Thymus (tissue), 11 donors: ENCODE results near the gene SULT1C4. TPM values are rescaled to one million over a fixed set of nuclear protein-coding genes. Genes with fewer than 3 reads are reported as not detected.

Experiments
- DNase-seq, 9 donors: peaks; one replicate each; pipeline ENCODE4 v3.0.0-alpha.2; 2013; ENCODE audit warnings: low spot score in 9 of 9, low read depth in 6 of 9, missing footprints in 1 of 9
- H3K27ac ChIP-seq, 2 donors: one replicate each; pipeline ENCODE4 v1.5.1; 2013; ENCODE audit warnings: control low read depth in 1 of 2, low read depth in 1 of 2, low read length in 1 of 2, mild to moderate bottlenecking in 1 of 2, moderate library complexity in 1 of 2
- H3K27me3 ChIP-seq, 2 donors: one replicate each; pipeline ENCODE4 v1.5.1; 2013; ENCODE audit warnings: low read length in 1 of 2; ENCODE audit not compliant: control insufficient read depth in 2 of 2, insufficient read depth in 1 of 2
- H3K36me3 ChIP-seq, 2 donors: one replicate each; pipeline ENCODE4 v1.5.1; 2013; ENCODE audit warnings: low read length in 1 of 2, mild to moderate bottlenecking in 1 of 2, moderate library complexity in 1 of 2; ENCODE audit not compliant: control insufficient read depth in 2 of 2, insufficient read depth in 2 of 2
- H3K4me1 ChIP-seq, 2 donors: one replicate each; pipeline ENCODE4 v1.5.1; 2013; ENCODE audit warnings: low read length in 2 of 2; ENCODE audit not compliant: control insufficient read depth in 2 of 2, insufficient read depth in 2 of 2
- H3K4me3 ChIP-seq, 2 donors: one replicate each; pipeline ENCODE4 v1.5.1; 2013; ENCODE audit warnings: low read length in 2 of 2, control low read depth in 1 of 2, mild to moderate bottlenecking in 1 of 2
- H3K9me3 ChIP-seq, 2 donors: one replicate each; pipeline ENCODE4 v1.5.1; 2013; ENCODE audit warnings: low read length in 1 of 2, mild to moderate bottlenecking in 1 of 2; ENCODE audit not compliant: control insufficient read depth in 2 of 2, insufficient read depth in 1 of 2
- WGBS: extraction: QIAGEN DNeasy Blood & Tissue Kit; methylation state at CpG from one replicate; pipeline ENCODE4 v1.1.7; 2013; 5-methylcytosine and 5-hydroxymethylcytosine counted together
- polyA plus RNA-seq: library from polyadenylated mRNA; stranded (reverse); fragments of 200-250 nt; gene quantifications from one replicate; pipeline ENCODE4 v1.2.3, GENCODE V29; 2013
- total RNA-seq: library from RNA; stranded (reverse); fragments of 120-200 nt; gene quantifications from one replicate; pipeline ENCODE4 v1.2.4, GENCODE V29; 2013
- donor health status: healthy.

The SULT1C4 gene
- total and polyA plus RNA-seq, 2 donors: 3.6 to 8.1 TPM

DNA sequence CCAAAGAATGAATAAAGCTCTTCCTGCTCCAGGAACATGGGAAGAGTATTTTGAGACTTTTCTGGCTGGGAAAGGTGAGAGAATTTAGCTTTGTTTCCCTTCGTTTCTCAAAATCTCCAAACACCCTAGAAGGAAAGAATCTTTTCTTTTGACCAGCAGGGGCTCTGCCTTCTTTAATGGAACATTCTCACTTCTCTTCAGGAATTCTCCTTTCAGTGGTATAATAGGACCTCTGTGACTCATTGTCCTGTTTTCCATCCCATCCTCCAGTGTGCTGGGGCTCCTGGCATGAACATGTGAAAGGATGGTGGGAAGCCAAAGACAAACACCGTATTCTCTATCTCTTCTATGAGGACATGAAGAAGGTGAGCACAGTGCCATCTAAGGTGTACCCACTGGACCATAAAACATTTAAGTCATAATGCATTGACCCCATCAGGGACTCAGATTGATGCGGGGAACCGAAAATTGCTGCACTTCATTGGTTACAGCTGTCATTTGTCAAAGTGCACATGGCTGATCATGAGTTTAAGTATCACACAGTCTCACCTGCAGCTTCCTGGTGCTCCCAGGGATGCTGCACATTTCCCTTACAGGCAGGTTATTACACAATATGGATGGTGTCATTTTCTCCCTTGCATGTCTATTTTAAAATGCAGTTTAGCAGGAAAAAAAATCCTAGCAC is 5.5 kb downstream of the SULT1C4 start:
- Histone ChIP-seq H3K36me3 (no peaks in the 10 kb centered on the region), H3K4me1 (peaks cover 0 to 4% of the 10 kb centered on the region in 2 donors), H3K27ac (no peak overlapping the region), H3K27me3 (no peaks in the 10 kb centered on the region), H3K9me3 (no peaks in the 10 kb centered on the region), H3K4me3 (no peak overlapping the region)
- no peak for DNase-seq
- 97% methylated on average over 4 of the region's 4 CpGs for WGBS

DNA sequence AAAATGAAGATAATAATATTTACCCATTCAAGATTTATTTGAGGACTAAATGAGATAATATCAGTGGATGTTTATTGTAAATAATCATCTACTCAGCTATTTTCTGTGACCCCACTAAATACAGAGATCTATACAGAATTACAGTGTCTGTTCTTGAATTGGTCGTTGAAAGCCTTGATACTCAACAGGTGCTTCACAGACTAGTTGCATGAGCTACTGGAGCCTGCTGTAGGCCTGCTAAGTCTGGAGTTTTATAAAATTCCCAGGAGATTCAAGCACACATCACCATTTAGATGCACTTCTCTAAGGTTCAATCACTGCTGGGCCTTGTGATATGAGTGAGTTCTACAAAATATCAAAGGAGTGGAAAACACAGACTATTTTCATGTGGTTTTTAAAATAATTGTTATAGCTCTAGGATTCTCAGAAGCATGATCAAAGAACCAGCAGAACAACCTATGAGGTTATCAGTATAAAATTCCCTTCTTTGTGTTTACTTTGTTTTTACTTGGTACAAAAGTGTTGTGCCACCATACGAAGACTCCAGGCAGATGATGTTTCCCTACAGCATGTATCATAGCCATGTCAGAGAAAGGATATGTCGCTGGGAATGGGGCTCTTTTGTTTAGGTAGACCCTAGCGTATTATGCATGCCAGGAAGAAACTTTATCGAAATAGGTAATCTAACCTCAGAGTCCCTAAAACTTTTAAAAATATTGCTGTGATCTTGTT is 7.1 kb downstream of the SULT1C4 start:
- H3K4me3 ChIP-seq: no peak overlapping the region
- no peaks in the 10 kb centered on the region for H3K9me3 ChIP-seq
- 96% methylated on average over 5 of the region's 5 CpGs for WGBS
- H3K36me3 ChIP-seq: no peaks in the 10 kb centered on the region
- H3K4me1 ChIP-seq: peaks cover 0 to 3% of the 10 kb centered on the region in 2 donors
- H3K27me3 ChIP-seq: no peaks in the 10 kb centered on the region
- no peak overlapping the region for H3K27ac ChIP-seq
- DNase-seq: no peak

DNA sequence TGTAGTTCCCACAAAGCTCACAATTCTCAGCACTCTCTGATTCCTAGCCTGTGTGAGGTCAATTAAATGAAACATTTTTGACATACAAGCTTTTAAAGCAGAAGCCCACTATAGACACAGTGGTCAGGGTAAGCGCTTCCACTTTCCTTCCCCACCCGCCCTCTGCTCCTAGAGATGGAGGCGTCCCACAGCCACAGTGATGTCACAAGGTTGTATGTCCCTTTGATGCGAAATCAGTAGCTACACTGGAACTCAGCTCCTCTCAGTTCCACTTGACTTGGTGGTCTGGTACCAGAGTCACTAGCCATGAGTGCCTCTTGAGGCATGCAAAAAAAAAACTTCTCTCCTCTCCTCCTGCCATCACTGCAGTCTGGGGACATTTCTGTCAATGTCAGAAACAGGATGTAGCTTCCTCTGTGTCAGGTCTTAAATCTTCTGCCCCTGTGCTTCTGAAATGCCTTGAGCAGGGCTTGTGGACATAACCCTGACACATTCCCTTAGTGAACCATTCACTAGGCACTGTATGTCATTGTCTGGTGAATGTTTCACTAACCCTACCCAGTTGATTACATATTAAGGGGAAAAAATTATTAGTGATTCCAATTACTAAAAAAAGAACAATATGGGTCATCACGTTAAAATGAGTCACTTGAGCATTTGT is 7.8 kb downstream of the SULT1C4 start:
- Histone ChIP-seq H3K4me1 (peaks cover 0 to 3% of the 10 kb centered on the region in 2 donors), H3K36me3 (no peaks in the 10 kb centered on the region), H3K27ac (no peak overlapping the region), H3K9me3 (no peaks in the 10 kb centered on the region), H3K27me3 (no peaks in the 10 kb centered on the region), H3K4me3 (no peak overlapping the region)
- WGBS: 90% methylated on average over 5 of the region's 5 CpGs
- DNase-seq: no peak

DNA sequence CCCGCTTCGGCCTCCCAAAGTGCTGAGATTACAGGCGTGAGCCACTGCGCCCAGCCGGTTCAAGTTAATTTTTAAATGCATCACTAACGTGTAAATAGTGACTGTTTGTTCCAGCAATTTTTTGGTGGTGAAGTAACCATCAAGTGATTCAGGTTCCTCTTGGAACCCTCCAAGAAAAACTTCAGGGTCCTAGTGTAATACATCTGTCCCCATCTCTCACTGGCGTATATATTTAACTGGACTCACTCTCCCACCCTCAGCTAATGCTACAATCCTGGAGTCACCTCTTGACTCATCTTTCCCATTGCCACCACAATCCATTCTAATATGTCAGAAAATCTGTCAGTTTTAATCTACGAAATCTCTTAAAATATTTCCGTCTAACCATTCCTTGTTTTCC is 10.3 kb downstream of the SULT1C4 start:
- 89% methylated on average over 9 of the region's 9 CpGs for WGBS
- Histone ChIP-seq H3K36me3 (no peaks in the 10 kb centered on the region), H3K4me3 (no peak overlapping the region), H3K4me1 (no peaks in the 10 kb centered on the region), H3K9me3 (no peaks in the 10 kb centered on the region), H3K27me3 (no peaks in the 10 kb centered on the region), H3K27ac (no peak overlapping the region)
- no peak for DNase-seq

DNA sequence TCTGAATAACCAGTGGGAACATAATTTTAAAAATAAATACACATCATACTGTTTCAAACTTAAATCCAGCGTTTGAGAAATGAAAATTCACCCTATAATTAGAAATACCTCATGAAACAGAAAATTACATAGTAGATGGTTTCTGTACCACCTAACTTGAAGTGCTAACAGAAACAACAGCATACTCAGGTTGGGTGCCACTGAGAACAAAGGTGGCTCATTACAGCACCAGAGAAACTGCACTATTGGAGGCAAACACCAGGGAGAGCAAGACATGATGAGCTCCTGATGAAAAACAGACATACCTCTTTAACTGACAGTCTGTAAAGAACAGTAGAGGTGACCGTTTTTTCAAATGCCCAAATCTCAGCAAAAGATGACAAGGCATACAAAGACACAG is 12.6 kb downstream of the SULT1C4 start:
- H3K36me3 ChIP-seq: no peaks in the 10 kb centered on the region
- 95% methylated on average over 2 of the region's 2 CpGs for WGBS
- H3K9me3 ChIP-seq: no peaks in the 10 kb centered on the region
- H3K27me3 ChIP-seq: no peaks in the 10 kb centered on the region
- H3K4me3 ChIP-seq: no peak overlapping the region
- no peaks in the 10 kb centered on the region for H3K4me1 ChIP-seq
- DNase-seq: no peak
- H3K27ac ChIP-seq: no peak overlapping the region

DNA sequence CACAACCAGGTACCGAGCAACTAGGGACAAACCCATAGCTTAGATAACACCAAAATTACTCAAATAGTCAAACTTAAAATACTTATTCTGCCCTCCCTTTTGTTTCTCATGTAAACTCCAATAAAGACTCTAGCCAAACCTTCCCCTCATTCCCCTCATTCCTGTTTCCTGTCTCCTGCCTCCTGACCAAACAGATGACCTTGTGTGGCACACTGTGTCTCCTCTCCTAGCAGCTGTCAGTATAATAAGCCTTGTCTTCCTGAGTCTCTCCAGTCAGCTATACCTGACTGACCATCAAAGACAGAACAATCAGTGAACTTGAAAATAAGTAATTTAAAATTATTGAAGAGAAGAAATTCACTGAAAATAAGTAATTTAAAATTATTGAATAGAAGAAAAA is 14.3 kb downstream of the SULT1C4 start:
- no peak for DNase-seq
- H3K27ac ChIP-seq: no peak overlapping the region
- 94% methylated on average over 1 of the region's 1 CpG for WGBS
- H3K36me3 ChIP-seq: no peaks in the 10 kb centered on the region
- H3K9me3 ChIP-seq: no peaks in the 10 kb centered on the region
- H3K4me3 ChIP-seq: no peak overlapping the region
- no peaks in the 10 kb centered on the region for H3K27me3 ChIP-seq
- no peaks in the 10 kb centered on the region for H3K4me1 ChIP-seq

DNA sequence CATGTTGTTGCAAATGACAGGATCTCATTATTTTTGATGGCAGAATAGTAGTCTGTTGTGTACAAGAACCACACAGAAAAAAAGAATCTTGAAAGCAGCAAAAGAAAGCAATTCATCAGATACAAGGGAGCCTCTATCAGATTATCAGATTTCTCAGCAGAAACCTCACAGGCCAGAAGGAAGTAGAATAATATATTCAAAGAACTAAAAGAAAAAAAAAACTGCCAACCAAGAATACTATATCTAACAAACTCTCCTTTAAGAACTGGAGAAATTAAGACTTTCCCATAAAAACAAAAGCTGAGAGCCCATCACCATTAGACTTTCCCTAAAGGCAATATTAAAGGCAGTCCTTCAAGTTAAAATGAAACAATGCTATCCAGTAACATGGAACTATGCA is 15.4 kb downstream of the SULT1C4 start:
- H3K27ac ChIP-seq: no peak overlapping the region
- no peak for DNase-seq
- no peak overlapping the region for H3K4me3 ChIP-seq
- H3K9me3 ChIP-seq: no peaks in the 10 kb centered on the region
- no peaks in the 10 kb centered on the region for H3K36me3 ChIP-seq
- no peaks in the 10 kb centered on the region for H3K27me3 ChIP-seq
- no peaks in the 10 kb centered on the region for H3K4me1 ChIP-seq

DNA sequence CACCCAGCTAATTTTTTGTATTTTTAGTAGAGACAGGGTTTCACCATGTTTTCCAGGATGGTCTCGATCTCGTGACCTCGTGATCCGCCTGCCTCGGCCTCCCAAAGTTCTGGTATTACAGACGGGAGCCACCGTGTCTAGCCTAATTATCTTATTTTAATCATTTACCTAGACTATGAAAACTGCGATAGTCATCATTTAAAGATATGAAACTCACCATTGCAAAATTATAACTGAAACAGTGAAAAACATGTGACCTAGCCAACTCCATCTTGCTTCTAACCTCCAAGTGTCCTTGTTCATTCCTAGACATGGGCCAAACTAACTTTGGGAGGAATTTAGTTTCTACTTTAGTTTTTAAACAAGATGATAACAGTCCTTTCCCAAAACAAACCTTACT is 17.4 kb downstream of the SULT1C4 start:
- Histone ChIP-seq H3K27me3 (no peaks in the 10 kb centered on the region), H3K9me3 (peaks cover 0 to 16% of the 10 kb centered on the region in 2 donors), H3K36me3 (no peaks in the 10 kb centered on the region), H3K4me1 (no peaks in the 10 kb centered on the region), H3K27ac (no peak overlapping the region), H3K4me3 (no peak overlapping the region)
- no peak for DNase-seq
- 97% methylated on average over 8 of the region's 8 CpGs for WGBS

DNA sequence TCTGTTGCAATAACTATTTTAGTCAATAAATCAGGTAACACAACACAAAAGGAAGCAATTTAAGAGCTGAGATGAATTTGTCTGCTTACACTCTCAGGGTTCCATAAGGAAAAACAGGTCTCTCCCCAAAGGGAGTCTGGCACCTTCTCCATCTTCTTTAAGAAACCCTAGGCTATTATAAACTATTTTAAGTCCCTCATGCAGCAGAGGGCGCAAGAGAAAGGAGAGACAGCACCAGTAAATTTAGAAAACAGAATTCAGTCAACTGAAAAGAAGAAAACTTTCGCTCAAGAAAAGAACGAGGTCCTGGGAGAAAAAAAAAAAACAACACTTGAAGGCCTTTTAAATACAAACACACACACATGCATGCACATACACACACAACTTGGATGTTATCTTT is 19.1 kb downstream of the SULT1C4 start:
- no peaks in the 10 kb centered on the region for H3K4me1 ChIP-seq
- H3K27ac ChIP-seq: no peak overlapping the region
- no peaks in the 10 kb centered on the region for H3K27me3 ChIP-seq
- no peak overlapping the region for H3K4me3 ChIP-seq
- no peak for DNase-seq
- H3K9me3 ChIP-seq: peaks cover 0 to 21% of the 10 kb centered on the region in 2 donors
- no peaks in the 10 kb centered on the region for H3K36me3 ChIP-seq
- WGBS: 82% methylated on average over 3 of the region's 3 CpGs
